ENCODE results near the gene PYY. TPM values are rescaled to one million over a fixed set of nuclear protein-coding genes. Genes with fewer than 3 reads are reported as not detected.

Gene PYY
- total RNA-seq, 5 donors from 2014 or later (not counting 1 experiment from before 2014, with no cell fraction given): not detected

- Histone ChIP-seq H3K4me1 (ENCODE audit: control insufficient read depth in 1 of 2, extremely low read depth in 1 of 2, insufficient read depth in 2 of 2, low read length in 2 of 2) (peaks cover 0 to 12% of the 10 kb centered on the region in 2 experiments), H3K27ac (ENCODE audit: low read length) (no peak overlapping the region), H3K36me3 (ENCODE audit: control insufficient read depth in 2 of 2, extremely low read depth in 1 of 2, insufficient read depth in 1 of 2, low read length in 1 of 2) (no peaks in the 10 kb centered on the region), H3K9me3 (no peaks in the 10 kb centered on the region), H3K4me3 (ENCODE audit: control insufficient read depth in 1 of 2, extremely low read depth in 1 of 2, low read length in 1 of 2) (no peak overlapping the region), H3K27me3 (replicated peaks in 1 of 2; ENCODE audit: control insufficient read depth in 2 of 2, extremely low read depth in 1 of 2, insufficient read depth in 2 of 2, low read length in 1 of 2) (peaks cover 5 to 75% of the 10 kb centered on the region in 2 experiments)
- ChIA-PET POLR2A (no interaction called here), CTCF (no interaction called here)
- no peak overlapping the region for H3K4me3 Mint-ChIP-seq
- no peak overlapping the region for H3K27ac Mint-ChIP-seq
- peaks cover 34 to 69% of the 10 kb centered on the region in 2 donors for H3K27me3 Mint-ChIP-seq
- DNase-seq (no peak), ATAC-seq (replicated peaks in 1 of 4) (no peak)
- H3K36me3 Mint-ChIP-seq: no peaks in the 10 kb centered on the region
- 67% methylated on average over 18 of the region's 19 CpGs for WGBS (ENCODE audit: insufficient coverage)
- H3K4me1 Mint-ChIP-seq: peaks cover 2 to 4% (median 3%) of the 10 kb centered on the region in 3 donors
- no peaks in the 10 kb centered on the region for H3K9me3 Mint-ChIP-seq
These were observed 1.4 kb downstream of the PYY start for GRCh38 chr17:43952351-43952723.

DNA sequence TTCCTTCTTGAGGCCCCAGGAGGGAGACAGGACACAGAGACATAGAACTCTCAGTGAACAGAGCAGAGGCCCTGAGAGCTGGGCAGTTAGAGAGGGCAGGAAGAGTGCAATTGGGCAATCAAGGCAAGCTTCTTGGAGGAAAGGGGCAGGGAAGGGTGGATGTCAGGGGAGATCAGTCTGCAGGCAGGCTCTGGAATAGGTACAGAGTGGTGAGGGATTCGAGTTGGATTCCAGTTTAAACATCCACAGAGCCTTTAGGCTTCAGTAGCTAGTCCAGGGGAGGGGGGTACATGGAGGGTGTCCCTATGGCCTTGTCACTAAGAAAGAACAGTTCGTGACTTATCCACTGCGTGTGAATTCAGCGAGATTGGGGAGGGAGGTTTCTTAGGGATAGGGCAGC, 2.0 kb downstream of the PYY start:
- peaks cover 0 to 12% of the 10 kb centered on the region in 2 experiments for H3K4me1 ChIP-seq (ENCODE audit: control insufficient read depth in 1 of 2, extremely low read depth in 1 of 2, insufficient read depth in 2 of 2, low read length in 2 of 2)
- H3K4me3 Mint-ChIP-seq: no peak overlapping the region
- ChIA-PET CTCF (no interaction called here), POLR2A (no interaction called here)
- no peak overlapping the region for H3K27ac Mint-ChIP-seq
- no peak for ATAC-seq (replicated peaks in 1 of 4)
- peaks cover 5 to 78% of the 10 kb centered on the region in 2 experiments for H3K27me3 ChIP-seq (replicated peaks in 1 of 2; ENCODE audit: control insufficient read depth in 2 of 2, extremely low read depth in 1 of 2, insufficient read depth in 2 of 2, low read length in 1 of 2)
- no peak overlapping the region for H3K27ac ChIP-seq (ENCODE audit: low read length)
- H3K27me3 Mint-ChIP-seq: peaks cover 34 to 68% of the 10 kb centered on the region in 2 donors
- H3K36me3 ChIP-seq (ENCODE audit: control insufficient read depth in 2 of 2, extremely low read depth in 1 of 2, insufficient read depth in 1 of 2, low read length in 1 of 2): no peaks in the 10 kb centered on the region
- no peak overlapping the region for H3K4me3 ChIP-seq (ENCODE audit: control insufficient read depth in 1 of 2, extremely low read depth in 1 of 2, low read length in 1 of 2)
- DNase-seq: no peak
- WGBS (ENCODE audit: insufficient coverage): 71% methylated on average over 1 of the region's 4 CpGs
- no peaks in the 10 kb centered on the region for H3K9me3 Mint-ChIP-seq
- peaks cover 2 to 4% (median 3%) of the 10 kb centered on the region in 3 donors for H3K4me1 Mint-ChIP-seq
- H3K36me3 Mint-ChIP-seq: no peaks in the 10 kb centered on the region
- H3K9me3 ChIP-seq: no peaks in the 10 kb centered on the region

GRCh38 chr17:43950554-43950953, 3.2 kb downstream of the PYY start:
- peaks cover 30 to 62% of the 10 kb centered on the region in 2 donors for H3K27me3 Mint-ChIP-seq

GRCh38 chr17:43949781-43950180, 4.0 kb downstream of the PYY start:
- Mint-ChIP-seq H3K9me3 (no peaks in the 10 kb centered on the region), H3K36me3 (no peaks in the 10 kb centered on the region), H3K27me3 (peaks cover 27 to 58% of the 10 kb centered on the region in 2 donors), H3K4me3 (no peak overlapping the region), H3K4me1 (peaks cover 2 to 4% (median 3%) of the 10 kb centered on the region in 3 donors), H3K27ac (no peak overlapping the region)
- Histone ChIP-seq H3K27me3 (replicated peaks in 1 of 2; ENCODE audit: control insufficient read depth in 2 of 2, extremely low read depth in 1 of 2, insufficient read depth in 2 of 2, low read length in 1 of 2) (peaks cover 3 to 66% of the 10 kb centered on the region in 2 experiments), H3K36me3 (ENCODE audit: control insufficient read depth in 2 of 2, extremely low read depth in 1 of 2, insufficient read depth in 1 of 2, low read length in 1 of 2) (no peaks in the 10 kb centered on the region), H3K27ac (ENCODE audit: low read length) (no peak overlapping the region), H3K4me1 (ENCODE audit: control insufficient read depth in 1 of 2, extremely low read depth in 1 of 2, insufficient read depth in 2 of 2, low read length in 2 of 2) (peaks cover 0 to 12% of the 10 kb centered on the region in 2 experiments), H3K4me3 (ENCODE audit: control insufficient read depth in 1 of 2, extremely low read depth in 1 of 2, low read length in 1 of 2) (no peak overlapping the region), H3K9me3 (no peaks in the 10 kb centered on the region)
- ATAC-seq (replicated peaks in 1 of 4) (no peak), DNase-seq (no peak)
- POLR2A ChIA-PET: no interaction called here
- WGBS (ENCODE audit: insufficient coverage): 43% methylated on average over 1 of the region's 4 CpGs
- CTCF ChIA-PET: no interaction called here

More at GRCh38 chr17:43950554-43950953, 3.2 kb downstream of the PYY start:
- Histone ChIP-seq H3K4me1 (ENCODE audit: control insufficient read depth in 1 of 2, extremely low read depth in 1 of 2, insufficient read depth in 2 of 2, low read length in 2 of 2) (peaks cover 0 to 12% of the 10 kb centered on the region in 2 experiments), H3K27ac (ENCODE audit: low read length) (no peak overlapping the region), H3K27me3 (replicated peaks in 1 of 2; ENCODE audit: control insufficient read depth in 2 of 2, extremely low read depth in 1 of 2, insufficient read depth in 2 of 2, low read length in 1 of 2) (peaks cover 5 to 74% of the 10 kb centered on the region in 2 experiments), H3K36me3 (ENCODE audit: control insufficient read depth in 2 of 2, extremely low read depth in 1 of 2, insufficient read depth in 1 of 2, low read length in 1 of 2) (no peaks in the 10 kb centered on the region), H3K4me3 (ENCODE audit: control insufficient read depth in 1 of 2, extremely low read depth in 1 of 2, low read length in 1 of 2) (no peak overlapping the region), H3K9me3 (no peaks in the 10 kb centered on the region)
- no peaks in the 10 kb centered on the region for H3K36me3 Mint-ChIP-seq
- no peak for DNase-seq
- no peak for ATAC-seq (replicated peaks in 1 of 4)
- no peaks in the 10 kb centered on the region for H3K9me3 Mint-ChIP-seq
- 86% methylated on average over 1 of the region's 2 CpGs for WGBS (ENCODE audit: insufficient coverage)
- ChIA-PET CTCF (no interaction called here), POLR2A (no interaction called here)
- H3K4me3 Mint-ChIP-seq: no peak overlapping the region
- H3K4me1 Mint-ChIP-seq: peaks cover 2 to 4% (median 3%) of the 10 kb centered on the region in 3 donors
- no peak overlapping the region for H3K27ac Mint-ChIP-seq

GRCh38 chr17:43946781-43947180, 7.0 kb downstream of the PYY start:
- DNase-seq (no peak), ATAC-seq (replicated peaks in 1 of 4) (no peak)
- no peaks in the 10 kb centered on the region for H3K9me3 Mint-ChIP-seq
- POLR2A ChIA-PET: no interaction called here
- CTCF ChIA-PET: interaction anchor here in 1 of 2 donors (0.6 to 1.3 kb wide), 2 partner anchors 25 to 94 kb away, joined by 7 read pairs; no protein-coding TSS in a partner anchor
- Histone ChIP-seq H3K9me3 (no peaks in the 10 kb centered on the region), H3K27me3 (replicated peaks in 1 of 2; ENCODE audit: control insufficient read depth in 2 of 2, extremely low read depth in 1 of 2, insufficient read depth in 2 of 2, low read length in 1 of 2) (peaks cover 3 to 36% of the 10 kb centered on the region in 2 experiments), H3K36me3 (ENCODE audit: control insufficient read depth in 2 of 2, extremely low read depth in 1 of 2, insufficient read depth in 1 of 2, low read length in 1 of 2) (no peaks in the 10 kb centered on the region), H3K4me1 (ENCODE audit: control insufficient read depth in 1 of 2, extremely low read depth in 1 of 2, insufficient read depth in 2 of 2, low read length in 2 of 2) (no peaks in the 10 kb centered on the region), H3K27ac (ENCODE audit: low read length) (no peak overlapping the region), H3K4me3 (ENCODE audit: control insufficient read depth in 1 of 2, extremely low read depth in 1 of 2, low read length in 1 of 2) (no peak overlapping the region)
- no peak overlapping the region for H3K4me3 Mint-ChIP-seq
- no peaks in the 10 kb centered on the region for H3K4me1 Mint-ChIP-seq
- no peaks in the 10 kb centered on the region for H3K36me3 Mint-ChIP-seq
- H3K27me3 Mint-ChIP-seq: peaks cover 15 to 35% of the 10 kb centered on the region in 2 donors
- no CpG with 5 or more reads among the region's 4 CpGs for WGBS (ENCODE audit: insufficient coverage)
- no peak overlapping the region for H3K27ac Mint-ChIP-seq

GRCh38 chr17:43945074-43945829, 8.5 kb downstream of the PYY start:
- no peaks in the 10 kb centered on the region for H3K4me1 ChIP-seq (ENCODE audit: control insufficient read depth in 1 of 2, extremely low read depth in 1 of 2, insufficient read depth in 2 of 2, low read length in 2 of 2)
- POLR2A ChIA-PET: no interaction called here

More at GRCh38 chr17:43945074-43945829, 8.5 kb downstream of the PYY start:
- 91% methylated on average over 5 of the region's 12 CpGs for WGBS (ENCODE audit: insufficient coverage)
- Histone ChIP-seq H3K27me3 (replicated peaks in 1 of 2; ENCODE audit: control insufficient read depth in 2 of 2, extremely low read depth in 1 of 2, insufficient read depth in 2 of 2, low read length in 1 of 2) (peaks cover 0 to 22% of the 10 kb centered on the region in 2 experiments), H3K4me3 (ENCODE audit: control insufficient read depth in 1 of 2, extremely low read depth in 1 of 2, low read length in 1 of 2) (no peak overlapping the region), H3K36me3 (ENCODE audit: control insufficient read depth in 2 of 2, extremely low read depth in 1 of 2, insufficient read depth in 1 of 2, low read length in 1 of 2) (no peaks in the 10 kb centered on the region), H3K9me3 (no peaks in the 10 kb centered on the region), H3K27ac (ENCODE audit: low read length) (no peak overlapping the region)
- DNase-seq: no peak
- Mint-ChIP-seq H3K27me3 (peaks cover 4 to 21% of the 10 kb centered on the region in 2 donors), H3K4me3 (no peak overlapping the region), H3K9me3 (no peaks in the 10 kb centered on the region), H3K36me3 (no peaks in the 10 kb centered on the region), H3K4me1 (no peaks in the 10 kb centered on the region), H3K27ac (no peak overlapping the region)
- CTCF ChIA-PET: interaction anchor here (1.4 to 2.5 kb wide), 3 partner anchors 16 to 97 kb away, joined by 5 to 34 read pairs (median 7); no protein-coding TSS in a partner anchor
- ATAC-seq (replicated peaks in 1 of 4): no peak
